ENCODE measurements around the gene IFNGR1. TPM values are rescaled to one million over a fixed set of nuclear protein-coding genes. Genes with fewer than 3 reads are reported as not detected.

The IFNGR1 gene
- total and polyA plus RNA-seq, 10 of the 15 experiments (the other 5 are each of a cell fraction or from before 2014, with no cell fraction given), result 89.0 to 296 (median 138) TPM

- peak; percentile 79; the same call in 1 of the 2 replicates for TF ChIP-seq PML (IDR thresholded peaks at IDR 0.05; ENCODE audit: low read length)
- no peak for TF ChIP-seq ZBTB40 (IDR thresholded peaks at IDR 0.05; ENCODE audit: borderline replicate concordance)
- no peak for TF ChIP-seq CHD4 (IDR thresholded peaks at IDR 0.05)
- TF ChIP-seq GABPA (IDR thresholded peaks at IDR 0.05; ENCODE audit: low read depth), result peak; percentile 52; the same call in 1 of the 2 replicates
- TF ChIP-seq BCLAF1 (IDR thresholded peaks at IDR 0.05), result no peak
- TF ChIP-seq JUND (IDR thresholded peaks at IDR 0.05; ENCODE audit: low read depth, low read length), result 0 out of 2 replicates have a peak, but pooled peaks have one; percentile 37
- peak; percentile 55 for TF ChIP-seq BCL3 (IDR thresholded peaks at IDR 0.05; ENCODE audit: borderline replicate concordance, insufficient read depth, low read depth, low read length, poor library complexity, severe bottlenecking)
- peak in 1 of 2 experiments; percentile 60; a peak in 1 of 4 replicates for TF ChIP-seq EP300 (IDR thresholded peaks at IDR 0.05; ENCODE audit: borderline replicate concordance in 1 of 2, control insufficient read depth in 1 of 2, low read depth in 2 of 2, low read length in 2 of 2)
- peak in 1 of 2 experiments; percentile 100; a peak in 2 of 4 replicates for TF ChIP-seq ETV6 (conservative IDR thresholded peaks at IDR 0.05 in 1 of 2, IDR thresholded peaks at IDR 0.05 in 1 of 2; ENCODE audit: borderline replicate concordance in 1 of 2, low read depth in 1 of 2)
- TF ChIP-seq SRF (IDR thresholded peaks at IDR 0.05; ENCODE audit: low read depth in 2 of 2, low read length in 2 of 2), result peak; percentile 32 to 84; a peak in 3 of 4 replicates
- TF ChIP-seq ATF7 (IDR thresholded peaks at IDR 0.05; ENCODE audit: low read depth), result peak; percentile 72
- TF ChIP-seq FOXM1 (IDR thresholded peaks at IDR 0.05; ENCODE audit: low read depth, low read length), result peak; percentile 73; the same call in 1 of the 2 replicates
- TF ChIP-seq LARP7 (IDR thresholded peaks at IDR 0.05), result no peak
- TF ChIP-seq TCF7 (IDR thresholded peaks at IDR 0.05; ENCODE audit: borderline replicate concordance), result 0 out of 2 replicates have a peak, but pooled peaks have one; percentile 35
- TF ChIP-seq POU2F2 (IDR thresholded peaks at IDR 0.05; ENCODE audit: borderline replicate concordance, low read depth, low read length), result 0 out of 3 replicates have a peak, but pooled peaks have one; percentile 29
- peak; percentile 77; the same call in 1 of the 2 replicates for TF ChIP-seq ZBED1 (IDR thresholded peaks at IDR 0.05; ENCODE audit: borderline replicate concordance)
- TF ChIP-seq IKZF1 (conservative IDR thresholded peaks at IDR 0.05), result peak; percentile 74
Observed at GRCh38 chr6:137233911-137234863, 15.0 kb upstream of the IFNGR1 start (continued).

Measured in GM12878 (cell line).